Activated T-helper 1 cell treated with Interleukin-2 at 50 U/mL for 16 hours (primary cell): Measurements from ENCODE around the gene SLC41A3.
"Not testable (repeated sequence)": the region's sequence is repeated elsewhere in the genome, so short reads cannot be mapped to it uniquely, and the experiment has no call there.

Experiments used
- DNase-seq: peaks from one replicate; pipeline ENCODE4 v3.0.0-alpha.2; 2020; ENCODE audit warnings: low read depth

Gene SLC41A3

DNA sequence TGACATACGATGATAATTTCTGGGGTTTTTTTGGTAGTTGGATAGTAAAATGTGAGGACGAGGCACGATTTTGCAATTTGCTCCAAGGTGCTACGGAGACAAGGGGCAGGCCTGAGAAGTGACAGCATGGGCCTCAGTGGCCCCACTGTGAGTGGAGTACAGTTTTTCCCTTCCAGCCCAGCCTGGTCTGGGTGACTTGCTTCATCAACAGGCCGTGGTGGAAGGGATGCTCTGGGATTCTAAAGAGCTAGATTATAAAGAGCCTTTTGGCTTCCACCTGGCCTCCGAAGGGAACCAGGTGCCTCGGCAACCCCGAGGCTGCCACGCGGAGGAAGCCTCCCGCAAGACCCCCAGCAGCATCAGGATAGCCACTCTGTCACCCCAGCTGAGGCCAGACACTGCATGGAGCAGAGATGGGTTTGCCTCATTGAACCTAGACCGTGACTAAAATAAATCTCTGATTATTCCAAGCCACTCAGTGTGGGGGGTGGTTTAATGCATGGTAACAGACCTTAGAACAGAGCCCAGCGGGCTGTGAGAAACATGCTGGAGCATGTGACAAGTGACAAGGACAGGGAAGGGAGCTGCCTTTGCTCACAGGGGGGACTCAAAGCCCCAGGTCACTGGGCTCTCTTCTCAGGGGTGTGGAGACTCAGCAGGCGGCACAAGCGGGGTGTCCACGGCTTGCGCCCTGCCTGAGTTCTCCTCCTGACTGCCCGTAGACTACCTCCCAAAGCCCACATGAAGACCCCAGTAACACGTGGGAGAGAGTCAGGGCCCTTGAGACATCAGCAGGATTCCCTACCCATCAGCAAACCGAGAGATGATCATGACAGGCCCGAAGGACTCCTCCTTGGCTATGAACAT is 22.6 kb upstream of the SLC41A3 start:
- DNase-seq = no peak

DNA sequence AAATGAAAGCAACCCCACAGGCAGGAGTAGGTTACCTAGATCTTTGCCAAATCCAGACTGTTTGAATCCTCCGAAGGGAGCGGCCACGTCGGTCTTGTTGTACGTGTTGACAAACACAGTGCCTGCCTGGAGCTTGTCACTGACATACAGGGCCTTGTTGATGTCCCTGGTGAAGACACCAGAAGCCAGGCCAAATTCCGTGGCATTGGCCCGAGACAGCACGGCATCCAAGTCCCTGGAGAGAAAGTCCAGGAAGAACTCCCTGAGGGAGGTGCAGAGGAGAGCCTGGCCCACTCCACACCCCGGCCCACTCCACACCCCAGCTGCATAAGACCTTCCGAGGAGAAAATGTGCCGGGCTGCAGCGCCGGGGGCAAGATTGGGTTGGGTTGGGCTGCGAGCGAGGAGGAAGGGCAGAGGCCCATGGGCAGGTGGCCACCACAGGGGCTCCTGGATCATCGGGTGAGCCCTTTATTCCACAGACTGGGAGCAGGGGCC is 21.8 kb upstream of the SLC41A3 start:
- no peak for DNase-seq

DNA sequence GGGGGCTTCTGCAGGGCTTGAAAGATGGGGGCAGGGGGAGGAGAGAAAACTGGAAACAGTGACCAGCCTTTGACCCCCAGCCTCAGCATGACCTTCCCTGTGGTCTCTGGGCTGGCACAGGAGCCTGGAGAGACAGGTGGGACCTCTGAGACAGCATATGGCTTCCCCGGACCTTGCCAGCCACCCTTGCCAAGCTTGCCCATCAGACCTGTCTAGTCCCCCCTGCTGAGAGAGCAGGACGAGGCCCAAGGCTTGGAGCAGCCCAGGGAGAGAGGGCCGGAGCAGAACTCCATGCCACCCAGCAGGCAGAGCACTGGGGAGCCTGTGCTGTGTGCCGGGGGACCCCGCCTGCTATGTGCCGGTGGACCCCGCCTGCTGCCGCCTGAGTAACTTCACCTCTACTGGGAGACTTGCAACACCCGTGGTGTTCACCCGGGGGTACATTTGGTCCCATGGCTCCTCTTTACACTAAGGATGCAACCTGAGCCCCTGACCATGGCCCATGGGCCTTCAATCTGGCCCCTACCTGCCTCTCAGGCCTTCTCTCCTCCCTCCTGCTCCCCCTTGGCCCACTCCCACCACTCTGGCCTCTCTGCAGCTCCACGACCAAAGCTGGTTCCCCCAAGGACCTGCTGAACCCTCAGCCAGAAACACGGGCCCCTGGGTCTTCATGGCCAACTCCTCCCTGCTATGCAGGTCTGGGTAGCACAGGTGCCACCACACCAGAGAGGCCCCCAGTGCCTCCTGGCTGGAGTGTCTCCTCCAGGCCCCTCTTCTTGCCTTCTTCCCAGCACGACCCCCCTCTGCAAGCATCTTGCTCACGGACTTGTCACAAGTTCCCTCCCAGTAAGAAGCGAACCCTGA is 21.1 kb upstream of the SLC41A3 start:
- DNase-seq = no peak

DNA sequence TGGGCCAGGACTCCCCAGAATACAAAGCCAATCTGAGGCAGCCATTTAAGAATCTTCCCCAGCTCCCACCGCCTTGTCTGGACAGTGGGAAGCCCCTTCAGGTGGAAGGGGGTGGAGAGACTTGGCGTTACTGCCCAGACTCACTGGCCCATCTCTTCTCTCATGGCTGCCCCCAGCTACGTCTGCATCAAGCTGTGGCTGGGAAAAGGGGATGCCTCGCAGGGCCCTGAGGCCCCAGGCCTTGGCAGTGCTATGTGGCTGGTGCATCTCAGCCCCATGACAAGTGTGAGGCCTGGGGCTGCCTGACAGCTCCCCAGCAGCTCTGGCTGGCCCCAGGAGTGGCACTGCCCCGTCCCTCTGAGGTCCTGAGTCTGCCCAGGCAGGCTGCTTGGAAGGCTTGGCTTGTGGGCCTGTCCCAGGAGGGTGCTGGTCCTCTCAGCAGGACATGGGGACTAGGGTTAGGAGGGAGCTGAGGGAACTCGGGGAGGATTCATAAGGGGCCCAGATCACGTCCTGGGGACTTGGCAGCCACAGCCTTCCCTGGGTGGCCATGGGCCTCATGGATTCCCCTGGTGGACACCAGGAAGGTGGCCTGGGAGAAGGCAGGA is 20.2 kb upstream of the SLC41A3 start:
- DNase-seq = no peak

DNA sequence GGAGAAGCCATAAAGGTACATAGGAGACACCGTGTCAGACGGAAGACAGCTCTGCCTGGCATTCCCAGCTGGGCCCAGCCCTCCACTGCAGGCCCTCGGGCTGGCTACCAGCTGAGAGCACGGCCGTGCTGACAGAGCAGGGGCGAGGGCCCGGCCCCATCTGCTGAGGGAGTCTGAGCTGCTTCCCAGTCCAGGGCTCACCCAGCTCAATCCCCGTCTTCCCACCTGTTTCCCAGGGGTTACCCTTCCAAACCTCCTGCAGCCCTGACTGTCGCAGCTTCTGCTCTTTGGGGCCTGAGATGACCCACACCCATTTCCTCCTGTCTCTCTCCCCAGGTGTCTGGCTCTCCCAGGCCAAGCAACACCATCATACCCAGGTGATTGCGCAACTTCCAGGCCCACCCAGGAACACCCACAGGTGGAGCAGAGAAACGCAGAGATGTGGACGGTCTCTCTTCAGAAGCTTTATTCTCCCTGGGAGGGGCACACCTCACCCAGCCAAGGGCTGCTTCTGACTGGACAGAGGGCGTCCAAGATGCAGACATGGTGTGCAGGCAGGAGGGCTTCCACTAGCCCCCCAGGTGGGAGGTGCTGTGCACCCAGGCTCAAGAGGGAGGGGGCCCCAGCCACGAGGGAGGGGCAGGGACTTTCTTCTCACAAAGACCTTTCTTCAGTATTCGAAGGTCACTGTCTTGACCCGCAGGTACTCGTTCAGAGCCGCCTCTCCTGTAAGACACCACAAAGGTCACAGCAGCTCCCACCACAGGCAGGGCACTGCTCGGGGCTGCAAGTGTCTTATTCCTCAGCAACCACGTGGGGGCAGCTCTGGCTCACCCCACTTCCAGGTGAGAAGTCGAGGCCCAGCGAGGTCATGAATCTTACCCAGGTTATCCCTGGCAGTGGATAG is 19.4 kb upstream of the SLC41A3 start:
- no peak for DNase-seq

DNA sequence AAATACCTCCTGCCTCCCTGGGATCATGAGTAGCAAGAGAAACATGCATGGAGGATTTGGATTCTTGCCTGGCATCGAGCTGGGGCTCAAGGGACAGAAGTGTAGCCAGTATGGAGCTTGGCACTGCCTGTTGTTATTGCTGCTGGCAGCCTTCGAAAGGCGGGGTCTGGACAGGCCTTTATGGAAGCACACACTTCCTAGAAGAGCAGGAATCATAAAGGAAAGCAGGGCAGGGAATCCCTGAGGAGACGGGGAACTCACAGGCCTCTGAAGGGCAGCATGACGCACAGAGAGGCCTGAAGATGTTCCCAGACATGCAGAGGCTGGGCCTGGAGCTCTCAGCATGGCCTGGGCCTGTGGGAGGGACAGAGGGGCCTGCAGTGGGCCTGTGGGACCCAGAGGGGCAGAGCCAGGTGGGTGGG is 18.6 kb upstream of the SLC41A3 start:
- DNase-seq = no peak

DNA sequence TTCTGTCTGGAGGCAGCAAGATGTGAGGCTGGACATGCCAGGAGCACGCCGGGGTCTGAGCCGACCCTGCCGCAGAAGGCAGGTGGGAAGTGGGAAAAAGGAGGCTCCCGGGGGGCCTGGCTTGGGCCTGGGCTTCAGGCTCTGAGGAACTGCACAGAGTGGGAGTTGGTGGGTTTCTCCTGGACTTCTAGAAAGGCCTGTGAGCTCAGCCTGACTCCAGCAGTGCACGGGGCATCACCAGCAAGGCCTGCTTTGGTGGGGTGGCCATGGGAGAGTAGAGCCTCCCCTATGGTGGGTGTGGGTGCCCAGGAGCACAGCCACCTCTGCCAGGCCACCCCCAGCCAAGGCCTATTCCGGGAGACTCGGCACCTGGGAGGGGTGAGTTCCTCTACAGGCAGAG is 18.1 kb upstream of the SLC41A3 start:
- DNase-seq = no peak

DNA sequence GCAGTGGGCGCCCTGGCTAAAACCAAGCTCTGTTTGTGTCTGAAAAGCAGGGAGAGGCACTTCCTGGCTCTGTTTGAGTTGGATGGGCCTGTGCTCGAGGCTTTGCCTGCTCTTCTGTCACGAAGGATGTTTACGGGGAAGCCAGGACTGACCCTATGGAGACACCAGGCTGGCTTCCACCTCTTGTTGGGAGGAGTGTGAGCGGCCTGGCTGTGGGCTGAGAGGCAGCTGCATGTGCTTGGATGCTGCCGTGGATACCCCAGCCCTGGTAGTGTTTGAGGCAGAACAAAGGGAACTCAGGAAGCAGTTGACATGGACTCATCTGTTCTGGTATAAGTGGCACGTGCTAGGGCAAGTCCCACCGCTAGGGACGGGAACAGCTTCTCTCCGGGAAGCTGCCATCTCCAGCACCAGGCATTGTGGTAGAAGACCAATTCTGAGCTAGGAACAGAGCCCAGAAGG is 17.6 kb upstream of the SLC41A3 start:
- no peak for DNase-seq

DNA sequence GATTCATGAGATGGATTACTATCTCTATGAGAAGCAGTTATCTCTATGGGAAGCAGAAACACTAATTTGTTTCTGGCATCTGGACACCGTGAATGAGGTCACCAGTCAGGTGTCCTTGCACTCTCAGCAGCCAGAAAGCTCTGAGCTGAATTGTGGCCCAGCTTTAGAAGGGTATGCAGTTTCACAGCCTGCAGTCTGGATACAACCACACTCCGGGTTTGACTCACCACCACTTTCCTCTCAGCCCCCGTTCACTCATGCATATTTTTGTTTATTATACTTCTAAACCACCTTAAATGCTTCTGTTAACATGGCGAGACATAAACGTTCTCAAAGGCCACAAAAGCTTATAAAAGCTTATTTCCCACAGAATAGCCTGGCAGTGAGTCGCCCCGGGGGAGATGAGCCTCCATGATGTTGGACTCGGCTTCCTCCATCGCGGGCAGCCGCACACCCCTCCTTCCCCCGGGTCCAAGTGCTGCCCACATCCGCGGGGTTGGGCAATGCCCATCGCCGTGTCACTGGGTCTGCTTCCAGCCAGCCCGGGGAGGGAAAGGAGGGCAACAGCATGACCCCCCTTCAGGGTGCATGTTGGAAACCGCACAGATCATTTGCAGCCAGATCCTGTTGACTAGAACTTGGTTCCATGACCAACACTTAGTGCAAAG is 16.8 kb upstream of the SLC41A3 start:
- DNase-seq = no peak

DNA sequence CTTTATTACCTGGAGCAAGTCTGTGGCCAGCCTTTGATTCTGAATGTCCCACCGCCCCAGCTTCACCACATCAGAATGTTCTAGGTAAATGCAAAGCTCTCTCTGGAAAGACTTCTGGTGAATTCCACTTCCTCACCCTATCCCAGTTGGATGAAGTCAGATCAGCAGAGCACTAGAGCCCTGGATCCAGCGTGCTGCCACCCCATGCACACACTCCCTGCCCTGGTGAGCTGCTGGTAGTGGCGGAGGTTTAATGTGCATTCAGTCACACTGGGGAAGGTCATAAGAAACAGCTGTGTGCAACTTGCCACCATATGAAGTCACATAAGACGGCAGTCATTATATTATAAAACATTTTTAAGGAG is 16.3 kb upstream of the SLC41A3 start:
- DNase-seq = no peak

DNA sequence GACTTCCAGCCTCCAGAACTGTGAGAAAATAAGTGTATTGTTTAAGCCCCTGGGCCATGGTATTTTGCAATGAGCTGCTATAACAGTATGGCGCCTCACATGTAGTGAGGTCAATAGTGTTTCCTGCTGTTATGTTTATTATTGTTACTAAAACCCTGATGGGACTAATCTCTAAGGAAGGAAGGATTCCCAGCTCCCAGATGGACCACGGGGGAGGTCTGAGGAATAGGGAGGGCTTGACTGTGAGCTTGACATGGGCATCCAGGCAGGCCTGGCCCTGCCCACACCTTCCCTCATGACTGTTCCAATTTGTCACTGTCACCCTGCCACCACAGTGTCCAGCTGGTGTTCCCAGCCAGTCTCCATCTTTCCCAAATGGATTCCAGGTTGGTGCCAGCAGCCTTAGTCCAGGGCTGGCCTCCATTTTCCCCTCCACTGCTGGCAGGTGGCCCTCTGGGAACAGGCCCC is 14.5 kb upstream of the SLC41A3 start:
- no peak for DNase-seq

DNA sequence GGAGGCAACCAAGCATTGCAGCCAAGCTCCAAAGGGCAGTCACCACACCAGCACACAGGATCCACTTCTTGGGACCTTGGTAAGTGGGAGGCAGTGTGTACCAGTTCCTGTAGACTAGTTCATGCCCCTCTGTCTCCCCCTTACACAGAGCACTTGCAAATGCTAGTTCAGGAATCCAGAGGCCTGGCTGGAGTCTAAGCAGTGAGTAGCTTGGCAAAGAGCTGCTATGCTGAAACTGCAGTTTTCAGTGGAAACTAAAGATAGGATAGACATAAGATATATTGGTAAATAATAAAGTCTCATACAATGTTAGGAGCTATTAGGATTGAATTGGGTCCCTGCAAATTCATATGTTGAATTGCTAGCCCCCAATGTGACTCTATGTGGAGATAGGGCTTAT is 13.9 kb upstream of the SLC41A3 start:
- no peak for DNase-seq

DNA sequence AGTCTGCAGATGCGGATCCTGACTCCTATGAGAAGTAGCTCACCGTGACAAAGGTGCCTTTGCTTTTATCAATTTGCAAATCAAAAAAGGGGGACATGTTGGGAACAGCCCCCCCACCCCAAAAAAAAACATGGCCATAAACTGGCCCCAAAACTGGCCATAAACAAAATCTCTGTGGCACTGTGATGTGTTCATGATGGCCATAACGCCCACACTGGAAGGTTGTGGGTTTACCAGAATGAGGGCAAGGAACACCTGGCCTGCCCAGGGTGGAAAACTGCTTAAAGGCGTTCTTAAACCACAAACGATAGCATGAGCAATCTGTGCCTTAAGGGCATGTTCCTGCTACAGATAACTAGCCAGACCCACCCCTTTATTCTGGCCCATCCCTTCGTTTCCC is 12.3 kb upstream of the SLC41A3 start:
- DNase-seq = not testable (repeated sequence)

DNA sequence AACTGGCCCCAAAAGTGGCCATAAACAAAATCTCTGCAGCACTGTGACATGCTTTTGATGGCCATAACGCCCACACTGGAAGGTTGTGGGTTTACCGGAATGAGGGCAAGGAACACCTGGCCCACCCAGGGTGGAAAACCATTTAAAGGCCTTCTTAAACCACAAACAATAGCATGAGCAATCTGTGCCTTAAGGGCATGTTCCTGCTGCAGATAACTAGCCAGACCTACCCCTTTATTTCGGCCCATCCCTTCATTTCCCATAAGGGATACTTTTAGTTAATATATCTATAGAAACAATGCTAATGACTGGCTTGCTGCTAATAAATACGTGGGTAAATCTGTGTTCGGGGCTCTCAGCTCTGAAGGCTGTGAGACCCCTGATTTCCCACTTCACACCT is 8.2 kb upstream of the SLC41A3 start:
- DNase-seq = not testable (repeated sequence)

DNA sequence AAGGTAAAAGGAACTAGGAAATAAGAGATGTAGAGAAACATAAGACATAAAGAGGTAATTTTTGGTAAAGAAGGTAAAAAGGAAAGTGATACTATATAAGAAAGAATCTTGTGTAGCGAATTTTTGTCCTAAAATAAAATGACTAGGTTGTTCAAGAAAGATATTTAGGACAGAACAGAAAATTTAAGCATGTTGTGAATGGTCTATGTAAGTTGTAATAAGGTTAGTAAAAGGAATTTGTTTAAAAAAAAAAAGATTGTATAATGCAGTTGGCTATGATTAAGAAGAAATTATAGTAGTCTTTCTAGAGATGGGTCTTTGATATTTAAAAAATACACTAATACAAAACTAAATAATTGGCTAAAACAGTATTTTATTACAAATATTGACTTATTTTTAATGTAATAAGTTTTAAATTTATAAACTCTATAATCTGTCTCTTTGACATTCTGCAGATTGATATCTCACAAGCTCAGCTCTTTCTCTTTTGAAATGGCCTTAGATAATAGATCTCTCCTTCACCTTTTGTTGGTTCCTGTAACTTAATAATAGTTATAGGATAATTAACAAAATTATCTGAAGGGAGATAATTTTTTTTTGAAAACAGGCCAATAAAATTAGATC is 3.7 kb upstream of the SLC41A3 start:
- DNase-seq = no peak

DNA sequence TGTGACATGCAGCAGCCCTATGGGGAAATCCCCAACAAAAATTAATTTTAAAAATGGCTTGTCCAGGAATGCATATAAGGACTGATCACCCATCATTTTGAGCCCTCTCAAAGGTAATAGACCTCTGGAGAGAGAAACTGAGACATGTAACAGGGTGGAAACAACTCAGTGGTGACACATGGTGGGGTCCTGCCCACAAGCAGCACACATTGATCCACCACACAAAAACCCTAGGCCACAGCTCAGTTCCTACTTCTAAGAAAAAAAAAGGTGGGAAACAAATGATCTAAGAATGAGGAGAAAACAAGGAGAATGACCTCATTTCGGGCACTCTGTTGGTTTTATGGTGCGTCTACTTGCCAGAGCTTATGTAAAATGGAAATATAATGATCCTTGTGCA is 1.9 kb upstream of the SLC41A3 start:
- no peak for DNase-seq

DNA sequence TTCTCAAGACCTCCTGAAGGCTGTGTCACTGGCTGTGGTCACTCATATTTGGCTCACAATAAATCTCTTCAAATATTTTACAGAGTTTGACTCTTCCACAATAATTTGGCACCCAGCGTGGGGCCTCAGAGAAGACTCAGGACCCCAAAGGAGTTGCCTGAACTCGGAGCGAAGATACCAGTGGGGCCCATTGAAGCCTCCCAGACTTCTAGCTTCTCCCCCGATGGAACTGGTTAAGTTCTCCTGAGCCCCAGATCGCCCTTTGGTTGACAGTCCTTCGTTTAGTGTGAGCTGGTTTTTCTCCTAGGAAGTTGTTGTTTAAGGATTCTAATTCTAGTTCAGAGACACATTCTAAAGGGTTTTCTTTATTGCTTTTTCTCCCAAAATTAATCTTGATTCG is 1.4 kb upstream of the SLC41A3 start:
- no peak for DNase-seq

DNA sequence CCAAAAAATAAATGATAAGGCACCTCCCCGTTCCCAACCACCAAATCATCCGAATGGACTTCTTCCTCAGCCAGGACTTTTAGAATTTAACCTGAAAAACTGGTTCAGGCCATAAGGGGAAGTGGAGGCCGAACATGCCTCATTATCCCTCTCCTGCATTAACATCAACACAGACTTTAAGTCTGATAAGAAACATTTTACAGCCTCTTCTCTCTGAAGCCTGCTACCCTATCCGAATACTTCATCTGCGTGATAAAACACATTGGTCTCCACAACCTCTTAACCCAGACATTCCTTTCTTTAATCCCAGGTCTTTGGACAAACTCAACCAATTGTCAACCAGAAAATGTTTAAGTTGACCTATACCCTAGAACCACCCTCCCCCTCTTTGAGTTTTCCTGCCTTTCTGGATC is 850 bp upstream of the SLC41A3 start:
- DNase-seq = no peak

DNA sequence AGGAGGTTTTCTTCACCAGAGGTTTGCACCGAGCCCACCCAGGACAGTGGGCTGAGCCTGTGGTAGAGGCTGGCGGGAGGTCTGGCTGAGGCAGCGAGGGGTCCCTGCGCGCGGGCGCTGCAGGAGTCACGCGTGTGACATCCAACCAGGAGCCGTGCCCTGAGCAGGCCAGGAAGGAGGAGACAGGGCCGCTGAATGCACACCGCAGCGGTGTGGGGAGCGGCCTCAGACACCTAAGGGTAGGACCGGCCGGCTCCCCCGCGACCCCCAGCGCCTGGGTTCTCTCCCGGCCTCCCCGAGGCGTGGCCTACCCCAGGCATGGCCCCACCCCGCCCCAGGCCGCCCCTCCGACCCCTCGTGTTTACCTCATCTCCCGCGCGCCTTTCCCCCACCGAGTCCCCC is 412 bp downstream of the SLC41A3 start:
- peak; percentile 28 for DNase-seq

DNA sequence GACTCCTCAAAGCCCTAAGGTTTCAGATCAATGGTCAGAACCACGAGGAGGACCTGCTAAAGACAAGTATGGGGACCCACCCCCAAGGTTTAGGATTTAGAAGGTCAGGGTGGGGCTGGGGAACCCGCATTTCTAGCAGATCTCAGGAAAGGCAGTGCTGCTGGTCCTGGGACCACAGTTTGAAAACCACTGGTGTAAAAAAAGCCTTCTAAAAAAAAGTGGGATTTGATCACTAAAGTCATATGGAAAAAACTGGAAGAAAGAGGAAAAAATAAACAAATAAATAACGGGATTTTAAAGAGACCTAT is 832 bp downstream of the SLC41A3 start:
- no peak for DNase-seq
